GM18502 (cell line): ENCODE measurements around the gene GAL3ST3.

Experiments
- ATAC-seq: cut with Tn5 transposase; IDR thresholded peaks from one replicate; pipeline ENCODE4 v1.9.1; 2021; ENCODE audit warnings: mild to moderate bottlenecking; ENCODE audit not compliant: unreplicated experiment, poor library complexity

GAL3ST3 gene

GRCh38 chr11:65997286-65997685 is 51.7 kb downstream of the GAL3ST3 start:
- no peak for ATAC-seq

- ATAC-seq: no peak
Observed at GRCh38 chr11:65992056-65992455, 56.9 kb downstream of the GAL3ST3 start.
